ENCODE data around the gene NCR1.
"Not testable (repeated sequence)": the region's sequence is repeated elsewhere in the genome, so short reads cannot be mapped to it uniquely, and the experiment has no call there.

The NCR1 gene

GRCh38 chr19:54882758-54883157 is 23.2 kb upstream of the NCR1 start:
- no peak overlapping the region for H3K4me3 ChIP-seq (ENCODE audit: low read depth, low read length)
- TF ChIP-seq, protein P1, sequence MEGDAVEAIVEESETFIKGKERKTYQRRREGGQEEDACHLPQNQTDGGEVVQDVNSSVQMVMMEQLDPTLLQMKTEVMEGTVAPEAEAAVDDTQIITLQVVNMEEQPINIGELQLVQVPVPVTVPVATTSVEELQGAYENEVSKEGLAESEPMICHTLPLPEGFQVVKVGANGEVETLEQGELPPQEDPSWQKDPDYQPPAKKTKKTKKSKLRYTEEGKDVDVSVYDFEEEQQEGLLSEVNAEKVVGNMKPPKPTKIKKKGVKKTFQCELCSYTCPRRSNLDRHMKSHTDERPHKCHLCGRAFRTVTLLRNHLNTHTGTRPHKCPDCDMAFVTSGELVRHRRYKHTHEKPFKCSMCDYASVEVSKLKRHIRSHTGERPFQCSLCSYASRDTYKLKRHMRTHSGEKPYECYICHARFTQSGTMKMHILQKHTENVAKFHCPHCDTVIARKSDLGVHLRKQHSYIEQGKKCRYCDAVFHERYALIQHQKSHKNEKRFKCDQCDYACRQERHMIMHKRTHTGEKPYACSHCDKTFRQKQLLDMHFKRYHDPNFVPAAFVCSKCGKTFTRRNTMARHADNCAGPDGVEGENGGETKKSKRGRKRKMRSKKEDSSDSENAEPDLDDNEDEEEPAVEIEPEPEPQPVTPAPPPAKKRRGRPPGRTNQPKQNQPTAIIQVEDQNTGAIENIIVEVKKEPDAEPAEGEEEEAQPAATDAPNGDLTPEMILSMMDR (IDR thresholded peaks at IDR 0.05; ENCODE audit: low read depth, low read length) = no peak

DNA sequence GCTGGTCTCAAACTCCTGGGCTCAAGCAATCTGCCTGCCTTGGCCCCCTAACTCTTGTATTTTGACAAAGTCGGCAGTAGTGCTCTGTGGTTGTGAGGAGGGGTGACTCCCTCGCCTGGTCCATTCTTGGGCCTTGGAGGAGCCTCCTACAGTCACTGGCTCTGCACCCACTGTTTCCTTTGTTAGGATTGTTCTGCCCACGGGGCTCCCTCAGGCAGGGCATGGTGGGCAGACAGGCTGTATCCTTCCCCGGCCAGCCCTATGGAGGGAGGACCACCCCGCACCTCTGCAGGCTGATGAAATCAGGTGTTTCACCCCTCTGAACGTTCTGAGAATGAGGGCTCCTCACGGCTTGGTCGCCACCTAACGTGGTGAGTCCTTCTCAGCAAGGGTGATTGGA is 22.7 kb upstream of the NCR1 start:
- H3K4me3 ChIP-seq (ENCODE audit: low read depth, low read length) = no peak overlapping the region
- TF ChIP-seq, protein P1 (IDR thresholded peaks at IDR 0.05; ENCODE audit: low read depth, low read length) = no peak

DNA sequence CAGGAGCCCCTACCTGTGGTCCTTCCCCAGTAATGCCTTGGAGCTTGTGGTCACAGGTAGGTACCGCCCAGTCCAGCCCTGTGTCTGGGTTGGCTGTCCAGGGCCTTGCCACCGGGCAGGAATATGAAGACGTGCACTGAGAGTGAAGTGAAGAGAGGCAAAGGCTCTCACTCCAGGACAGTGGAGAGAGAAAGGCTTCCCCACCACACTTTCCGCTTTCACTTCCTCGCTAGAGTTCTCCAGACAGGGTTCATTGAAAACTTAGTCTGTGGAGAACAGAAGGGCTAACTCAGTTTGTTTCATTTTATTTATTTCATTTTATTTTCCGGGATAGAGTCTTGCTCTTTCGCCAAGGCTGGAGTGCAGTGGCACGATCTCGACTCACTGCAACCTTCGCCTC is 17.7 kb upstream of the NCR1 start:
- TF ChIP-seq, protein P1 (IDR thresholded peaks at IDR 0.05; ENCODE audit: low read depth, low read length) = no peak
- H3K4me3 ChIP-seq (ENCODE audit: low read depth, low read length) = no peak overlapping the region

- H3K4me3 ChIP-seq (ENCODE audit: low read depth, low read length) = no peak overlapping the region
- TF ChIP-seq, protein P1 (IDR thresholded peaks at IDR 0.05; ENCODE audit: low read depth, low read length) = no peak
These were observed 16.4 kb upstream of the NCR1 start for GRCh38 chr19:54889566-54889965.

DNA sequence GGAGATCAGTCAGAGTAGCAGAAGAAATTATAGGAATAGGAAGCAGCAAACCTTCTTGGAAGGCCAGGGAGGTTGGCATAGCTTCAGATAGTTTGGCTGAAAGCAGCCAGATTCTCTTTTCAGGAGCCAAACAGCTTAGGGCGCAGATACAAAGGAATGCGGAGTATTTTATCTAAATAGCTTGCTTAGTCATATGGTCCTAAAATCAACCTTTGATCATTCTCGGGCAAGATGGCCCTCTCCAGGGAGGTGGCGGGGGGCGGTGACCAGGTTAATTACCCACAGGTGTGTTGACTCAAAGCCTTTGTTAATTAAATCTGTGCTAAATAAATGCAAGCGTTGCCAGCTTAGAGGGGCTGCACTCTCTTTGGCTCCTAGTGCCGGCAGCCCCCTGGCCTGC is 12.5 kb upstream of the NCR1 start:
- TF ChIP-seq, protein P1 (IDR thresholded peaks at IDR 0.05; ENCODE audit: low read depth, low read length) = no peak
- no peak overlapping the region for H3K4me3 ChIP-seq (ENCODE audit: low read depth, low read length)

DNA sequence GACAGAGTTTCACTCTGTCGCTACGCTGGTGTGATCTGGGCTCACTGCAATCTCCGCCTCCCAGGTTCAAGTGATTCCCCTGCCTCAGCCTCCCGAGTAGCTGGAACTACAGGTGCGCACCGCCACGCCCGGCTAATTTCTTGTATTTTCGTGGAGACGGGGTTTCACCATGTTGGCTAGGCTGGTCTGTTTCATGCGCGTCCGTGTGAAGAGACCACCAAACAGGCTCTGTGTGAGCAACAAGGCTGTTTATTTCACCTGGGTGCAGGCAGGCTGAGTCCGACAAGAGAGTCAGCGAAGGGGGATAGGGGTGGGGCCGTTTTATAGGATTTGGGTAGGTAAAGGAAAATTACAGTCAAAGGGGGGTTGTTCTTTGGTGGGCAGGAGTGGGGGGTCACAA is 11.8 kb upstream of the NCR1 start:
- not testable (repeated sequence) for H3K4me3 ChIP-seq (ENCODE audit: low read depth, low read length)

DNA sequence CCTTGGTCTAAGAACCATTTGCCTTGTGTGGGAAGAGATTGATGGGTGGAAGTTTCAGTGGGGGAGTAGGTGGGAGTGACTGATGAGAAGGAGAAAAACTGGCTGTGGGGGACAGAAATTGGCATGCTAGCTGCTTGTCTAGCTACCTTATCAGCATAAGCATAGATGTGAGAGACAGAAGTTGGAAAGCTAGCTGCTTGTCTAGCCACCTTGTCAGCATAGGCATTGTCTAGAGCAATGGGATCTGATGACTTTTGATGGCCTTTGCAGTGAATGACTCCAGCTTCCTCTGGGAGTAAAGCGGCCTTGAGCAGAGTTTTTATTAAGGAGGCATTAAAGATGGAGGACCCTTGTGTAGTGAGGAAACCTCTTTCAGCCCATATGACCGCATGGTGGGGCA is 9.9 kb upstream of the NCR1 start:
- H3K4me3 ChIP-seq (ENCODE audit: low read depth, low read length) = no peak overlapping the region
- TF ChIP-seq, protein P1 (IDR thresholded peaks at IDR 0.05; ENCODE audit: low read depth, low read length) = no peak

GRCh38 chr19:54898685-54899084 is 7.3 kb upstream of the NCR1 start:
- H3K4me3 ChIP-seq (ENCODE audit: low read depth, low read length) = not testable (repeated sequence)

GRCh38 chr19:54899646-54900045 is 6.3 kb upstream of the NCR1 start:
- not testable (repeated sequence) for H3K4me3 ChIP-seq (ENCODE audit: low read depth, low read length)

DNA sequence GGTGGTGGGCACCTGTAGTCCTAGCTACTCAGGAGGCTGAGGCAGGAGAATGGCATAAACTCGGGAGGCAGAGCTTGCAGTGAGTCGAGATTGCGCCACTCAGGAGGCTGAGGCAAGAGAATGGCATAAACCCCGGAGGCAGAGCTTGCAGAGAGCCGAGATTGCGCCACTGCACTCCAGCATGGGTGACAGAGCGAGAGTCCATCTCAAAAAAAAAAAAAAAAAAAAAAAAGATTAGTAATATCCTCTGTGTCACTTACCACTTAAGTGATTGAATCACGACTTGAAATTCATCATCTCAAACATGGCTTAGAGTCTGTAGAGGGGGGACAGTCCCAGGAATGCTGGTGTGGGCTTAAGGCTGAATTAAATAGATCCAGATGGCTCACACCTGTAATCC is 4.8 kb upstream of the NCR1 start:
- H3K4me3 ChIP-seq (ENCODE audit: low read depth, low read length) = not testable (repeated sequence)

Measured in WI38 (cell line).